ENCODE data around the gene AFAP1. TPM values are rescaled to one million over a fixed set of nuclear protein-coding genes. Genes with fewer than 3 reads are reported as not detected.

Gene AFAP1
- polyA plus RNA-seq, 1 experiment = 61.7 TPM

- TF ChIP-seq CTCF (IDR thresholded peaks at IDR 0.05; ENCODE audit: low read depth, low read length) = no peak
- no peak for DNase-seq (ENCODE audit: low read depth, low spot score)
- POLR2A ChIA-PET = interaction anchor here (2.0 kb wide), 1 partner anchor 17 kb away, joined by 13 read pairs; no protein-coding TSS in a partner anchor
- Histone ChIP-seq H3K27me3 (ENCODE audit: control insufficient read depth, insufficient read depth, low read length) (no peaks in the 10 kb centered on the region), H3K9me3 (ENCODE audit: control insufficient read depth, insufficient read depth, low read length) (peaks cover 2% of the 10 kb centered on the region), H3K27ac (ENCODE audit: low read depth, low read length) (peak overlapping the region; percentile 98), H3K4me3 (ENCODE audit: low read depth, low read length) (no peak overlapping the region)
- CTCF ChIA-PET = interaction anchor here (0.6 kb wide), 1 partner anchor 124 kb away, joined by 6 read pairs; no protein-coding TSS in a partner anchor
Measured at GRCh38 chr4:7894098-7894676, 45.5 kb downstream of the AFAP1 start.

GRCh38 chr4:7893539-7893938 lies 46.1 kb downstream of the AFAP1 start:
- H3K27ac ChIP-seq (ENCODE audit: low read depth, low read length) = peak overlapping the region; percentile 98
- ChIA-PET CTCF (interaction anchor here (0.6 kb wide), 1 partner anchor 124 kb away, joined by 6 read pairs; no protein-coding TSS in a partner anchor), POLR2A (interaction anchor here (0.8 to 2.0 kb wide), 3 partner anchors 9 to 35 kb away, joined by 3 to 13 read pairs (median 4); no protein-coding TSS in a partner anchor)
- no peaks in the 10 kb centered on the region for H3K27me3 ChIP-seq (ENCODE audit: control insufficient read depth, insufficient read depth, low read length)
- no peak overlapping the region for H3K4me3 ChIP-seq (ENCODE audit: low read depth, low read length)
- no peak for TF ChIP-seq CTCF (IDR thresholded peaks at IDR 0.05; ENCODE audit: low read depth, low read length)
- DNase-seq (ENCODE audit: low read depth, low spot score) = no peak
- H3K9me3 ChIP-seq (ENCODE audit: control insufficient read depth, insufficient read depth, low read length) = peaks cover 8% of the 10 kb centered on the region

- Histone ChIP-seq H3K27me3 (ENCODE audit: control insufficient read depth, insufficient read depth, low read length) (no peaks in the 10 kb centered on the region), H3K9me3 (ENCODE audit: control insufficient read depth, insufficient read depth, low read length) (peaks cover 8% of the 10 kb centered on the region), H3K4me3 (ENCODE audit: low read depth, low read length) (peak overlapping the region; percentile 25), H3K27ac (ENCODE audit: low read depth, low read length) (peak overlapping the region; percentile 98)
- POLR2A ChIA-PET = interaction anchor here (0.5 to 2.2 kb wide), 10 partner anchors 12 to 81 kb away, joined by 3 to 18 read pairs (median 6); partner anchors contain the start of gene AFAP1
- CTCF ChIA-PET = no interaction called here
- no peak for TF ChIP-seq CTCF (IDR thresholded peaks at IDR 0.05; ENCODE audit: low read depth, low read length)
- DNase-seq (ENCODE audit: low read depth, low spot score) = peak; percentile 96
Measured at GRCh38 chr4:7892212-7893019, 47.2 kb downstream of the AFAP1 start.

- H3K27ac ChIP-seq (ENCODE audit: low read depth, low read length) = peak overlapping the region; percentile 98
- peaks cover 8% of the 10 kb centered on the region for H3K9me3 ChIP-seq (ENCODE audit: control insufficient read depth, insufficient read depth, low read length)
- TF ChIP-seq CTCF (IDR thresholded peaks at IDR 0.05; ENCODE audit: low read depth, low read length) = no peak
- CTCF ChIA-PET = interaction anchor here (1.1 kb wide), 1 partner anchor 89 kb away, joined by 3 read pairs; no protein-coding TSS in a partner anchor
- H3K4me3 ChIP-seq (ENCODE audit: low read depth, low read length) = no peak overlapping the region
- POLR2A ChIA-PET = interaction anchor here (1.1 to 2.2 kb wide), 2 partner anchors 19 to 63 kb away, joined by 4 to 18 read pairs; no protein-coding TSS in a partner anchor
- H3K27me3 ChIP-seq (ENCODE audit: control insufficient read depth, insufficient read depth, low read length) = no peaks in the 10 kb centered on the region
- DNase-seq (ENCODE audit: low read depth, low spot score) = no peak
Measured at GRCh38 chr4:7890635-7891393, 48.8 kb downstream of the AFAP1 start.

Data from AG04450 (cell line).